Muscle layer of duodenum (tissue), 2 donors: ENCODE measurements around the gene BCL2.

Experiments
- H3K27ac ChIP-seq: one replicate; pipeline ENCODE4 v1.7.0; 2013; ENCODE audit warnings: mild to moderate bottlenecking, low read length
- H3K27me3 ChIP-seq: one replicate; pipeline ENCODE4 v1.7.0; 2013; ENCODE audit warnings: low read depth, mild to moderate bottlenecking, control low read depth, low read length
- H3K36me3 ChIP-seq, 2 donors: one replicate each; pipeline ENCODE4 v1.7.0; 2013; ENCODE audit warnings: low read length in 2 of 2, control low read depth in 1 of 2, mild to moderate bottlenecking in 1 of 2; ENCODE audit not compliant: insufficient read depth in 2 of 2, control insufficient read depth in 1 of 2
- H3K4me1 ChIP-seq, 2 donors: one replicate each; pipeline ENCODE4 v1.7.0; 2013; ENCODE audit warnings: low read length in 2 of 2, mild to moderate bottlenecking in 2 of 2, control low read depth in 1 of 2, moderate library complexity in 1 of 2; ENCODE audit not compliant: insufficient read depth in 2 of 2, control insufficient read depth in 1 of 2
- H3K4me3 ChIP-seq, 2 donors: one replicate each; pipeline ENCODE4 v1.7.0; 2013; ENCODE audit warnings: low read length in 2 of 2, low read depth in 1 of 2, mild to moderate bottlenecking in 1 of 2
- H3K9me3 ChIP-seq, 2 donors: one replicate each; pipeline ENCODE4 v1.7.0; 2013; ENCODE audit warnings: low read length in 2 of 2, control low read depth in 1 of 2, mild to moderate bottlenecking in 1 of 2; ENCODE audit not compliant: control insufficient read depth in 1 of 2
- donor health status: healthy.

The BCL2 gene

DNA sequence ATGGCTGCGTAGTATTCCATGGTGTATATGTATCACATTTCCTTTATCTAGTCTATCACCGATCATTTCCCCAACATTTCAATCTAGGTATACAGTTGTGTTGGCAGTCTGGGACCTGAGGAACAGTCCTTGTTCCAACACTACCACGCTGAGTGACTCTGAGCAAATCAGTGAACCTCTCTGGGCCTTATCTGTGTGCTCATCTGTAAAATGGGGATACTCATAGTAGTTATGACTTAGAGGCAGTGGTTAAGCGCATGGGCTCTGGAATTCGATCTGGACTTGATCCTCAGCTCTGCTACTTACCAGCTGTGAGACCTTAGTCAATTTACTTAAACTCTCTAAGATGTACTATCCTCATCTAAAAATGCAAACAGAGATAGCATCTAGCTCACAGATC lies 85.1 kb downstream of the BCL2 start:
- Histone ChIP-seq H3K9me3 (no peaks in the 10 kb centered on the region), H3K4me1 (peaks cover 12 to 32% of the 10 kb centered on the region in 2 donors), H3K27ac (no peak overlapping the region)

DNA sequence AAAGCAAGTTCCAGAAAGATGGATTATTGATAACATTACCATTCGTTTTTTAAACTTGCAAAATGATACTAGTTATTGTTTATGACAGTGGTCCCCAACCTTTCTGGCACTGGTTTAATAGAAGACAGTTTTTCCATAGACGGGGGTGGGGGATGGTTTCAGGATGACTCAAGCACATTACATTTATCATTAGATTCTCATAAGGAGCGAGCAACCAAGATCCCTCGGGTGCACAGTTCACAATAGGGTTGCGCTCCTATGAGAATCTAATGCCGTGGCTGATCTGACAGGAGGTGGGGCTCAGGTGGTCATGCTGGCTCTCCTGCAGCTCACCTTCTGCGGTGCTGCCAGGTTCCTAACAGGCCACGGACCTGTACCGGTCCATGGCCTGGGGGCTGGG lies 86.2 kb downstream of the BCL2 start:
- Histone ChIP-seq H3K4me1 (peaks cover 11 to 25% of the 10 kb centered on the region in 2 donors), H3K4me3 (no peak overlapping the region), H3K9me3 (no peaks in the 10 kb centered on the region), H3K27me3 (no peaks in the 10 kb centered on the region), H3K27ac (no peak overlapping the region), H3K36me3 (no peaks in the 10 kb centered on the region)

More for the DNA sequence above, 85.1 kb downstream of the BCL2 start:
- H3K36me3 ChIP-seq, result no peaks in the 10 kb centered on the region
- no peak overlapping the region for H3K4me3 ChIP-seq
- H3K27me3 ChIP-seq, result no peaks in the 10 kb centered on the region

DNA sequence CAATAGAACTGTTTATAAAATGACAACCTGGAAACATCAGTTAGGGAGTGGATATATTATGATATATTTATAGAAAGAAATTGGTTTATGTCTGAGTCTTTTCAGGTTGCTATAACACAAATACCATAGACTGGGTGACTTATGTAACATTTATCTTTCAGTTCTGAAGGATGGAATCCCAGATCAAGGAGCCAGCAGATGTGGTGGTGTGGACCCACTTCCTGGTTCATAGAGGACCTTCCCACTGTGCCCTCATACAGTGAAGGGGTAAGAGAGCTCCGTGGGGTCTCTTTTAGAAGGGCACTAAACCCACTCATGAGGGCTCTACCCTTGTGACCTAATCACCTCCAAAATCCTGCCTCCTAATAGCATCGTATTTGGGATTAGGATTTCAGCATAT lies 86.7 kb downstream of the BCL2 start:
- H3K4me1 ChIP-seq, result peaks cover 8 to 22% of the 10 kb centered on the region in 2 donors
- H3K4me3 ChIP-seq, result no peak overlapping the region
- no peak overlapping the region for H3K27ac ChIP-seq

GRCh38 chr18:63229971-63230370 lies 89.6 kb downstream of the BCL2 start:
- Histone ChIP-seq H3K27me3 (no peaks in the 10 kb centered on the region), H3K4me1 (peaks cover 4 to 8% of the 10 kb centered on the region in 2 donors), H3K27ac (no peak overlapping the region), H3K36me3 (no peaks in the 10 kb centered on the region), H3K4me3 (no peak overlapping the region), H3K9me3 (peaks cover 0 to 3% of the 10 kb centered on the region in 2 donors)

More for the DNA sequence above, 86.7 kb downstream of the BCL2 start:
- no peaks in the 10 kb centered on the region for H3K36me3 ChIP-seq
- H3K27me3 ChIP-seq, result no peaks in the 10 kb centered on the region
- no peaks in the 10 kb centered on the region for H3K9me3 ChIP-seq

DNA sequence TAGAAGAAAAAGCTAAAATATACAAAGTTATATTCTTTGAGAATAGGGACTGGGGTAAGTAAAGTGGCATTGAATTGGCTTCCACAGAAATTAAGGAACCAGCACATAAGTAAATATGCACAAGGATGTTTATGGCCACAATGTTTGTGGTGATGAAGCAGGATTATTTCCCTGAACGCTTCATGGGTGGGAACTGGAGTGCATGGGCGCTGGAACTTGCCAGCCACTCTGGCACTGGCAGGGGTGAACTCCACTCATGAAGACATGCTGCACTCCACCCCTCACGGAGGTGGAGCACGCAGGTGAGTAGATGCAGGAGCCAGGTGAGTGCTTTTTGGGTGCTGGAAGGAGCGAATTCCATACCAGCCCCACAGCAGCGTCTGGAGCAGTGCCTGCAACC lies 94.1 kb downstream of the BCL2 start:
- Histone ChIP-seq H3K4me1 (peaks cover 0 to 7% of the 10 kb centered on the region in 2 donors), H3K27ac (no peak overlapping the region), H3K4me3 (no peak overlapping the region), H3K27me3 (no peaks in the 10 kb centered on the region), H3K36me3 (no peaks in the 10 kb centered on the region), H3K9me3 (peaks cover 0 to 3% of the 10 kb centered on the region in 2 donors)

GRCh38 chr18:63224630-63225029 lies 94.9 kb downstream of the BCL2 start:
- no peaks in the 10 kb centered on the region for H3K27me3 ChIP-seq
- H3K4me1 ChIP-seq, result peaks cover 0 to 4% of the 10 kb centered on the region in 2 donors
- H3K36me3 ChIP-seq, result no peaks in the 10 kb centered on the region
- H3K27ac ChIP-seq, result no peak overlapping the region
- H3K4me3 ChIP-seq, result no peak overlapping the region
- H3K9me3 ChIP-seq, result peaks cover 0 to 3% of the 10 kb centered on the region in 2 donors

DNA sequence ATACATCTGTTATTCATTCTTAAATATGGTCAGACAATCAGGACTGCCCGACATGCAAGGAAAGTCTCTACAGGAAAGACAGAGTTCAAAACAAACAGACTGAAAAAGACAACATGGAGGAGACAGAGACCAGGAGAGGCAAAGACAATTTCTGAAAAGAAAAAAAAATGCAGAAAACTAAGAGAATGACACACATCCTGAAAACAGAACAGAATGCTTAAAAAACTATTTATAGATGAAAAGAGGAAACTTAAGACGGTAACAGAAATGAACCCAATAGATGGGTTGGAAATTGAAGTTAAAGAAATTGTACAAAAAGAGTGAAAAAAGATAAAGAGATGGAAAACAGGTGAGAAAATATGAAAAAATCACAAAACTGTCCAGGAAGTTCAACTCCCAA lies 95.7 kb downstream of the BCL2 start:
- no peaks in the 10 kb centered on the region for H3K36me3 ChIP-seq
- H3K27ac ChIP-seq, result no peak overlapping the region
- H3K4me3 ChIP-seq, result no peak overlapping the region
- H3K9me3 ChIP-seq, result peaks cover 0 to 3% of the 10 kb centered on the region in 2 donors
- H3K4me1 ChIP-seq, result no peaks in the 10 kb centered on the region
- H3K27me3 ChIP-seq, result no peaks in the 10 kb centered on the region

DNA sequence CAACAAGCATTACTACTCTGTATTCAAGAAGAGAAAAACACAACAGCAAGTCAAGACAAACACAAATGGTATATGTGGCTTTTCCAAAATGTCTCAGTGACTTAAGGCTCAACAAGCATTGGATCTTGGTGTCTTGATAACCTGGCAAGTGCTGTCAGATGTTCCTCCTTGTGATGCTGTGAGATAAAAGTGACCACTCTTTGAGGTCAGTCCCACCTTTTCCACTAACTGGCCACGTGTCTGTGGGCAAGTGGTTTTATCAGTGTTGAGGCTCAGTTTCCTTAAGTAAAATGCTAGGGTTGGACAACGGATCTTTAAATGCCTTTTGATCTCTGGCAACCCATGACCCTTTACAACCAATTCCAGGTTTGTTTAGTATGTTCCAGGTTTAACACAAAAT lies 98.7 kb downstream of the BCL2 start:
- H3K27ac ChIP-seq, result no peak overlapping the region
- H3K9me3 ChIP-seq, result no peaks in the 10 kb centered on the region
- peaks cover 0 to 8% of the 10 kb centered on the region in 2 donors for H3K4me1 ChIP-seq
- no peaks in the 10 kb centered on the region for H3K27me3 ChIP-seq
- H3K36me3 ChIP-seq, result no peaks in the 10 kb centered on the region
- H3K4me3 ChIP-seq, result no peak overlapping the region

DNA sequence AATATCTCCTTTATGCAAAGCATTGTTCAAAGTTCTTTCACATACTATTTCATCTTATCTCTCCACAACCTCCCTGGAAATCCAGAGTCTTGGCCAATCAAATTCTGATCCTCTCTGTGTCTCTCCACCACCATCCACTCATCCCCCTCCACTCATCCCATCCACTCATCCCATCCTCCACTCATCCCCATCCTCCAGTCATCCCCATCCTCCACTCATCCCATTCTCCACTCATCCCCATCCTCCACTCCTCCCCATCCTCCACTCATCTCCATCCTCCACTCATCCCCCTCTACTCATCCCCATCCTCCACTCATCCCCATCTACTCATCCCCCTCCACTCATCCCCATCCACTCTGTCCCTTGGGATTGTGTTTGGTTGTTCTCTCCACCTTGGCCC lies 101.1 kb downstream of the BCL2 start:
- Histone ChIP-seq H3K27ac (no peak overlapping the region), H3K27me3 (no peaks in the 10 kb centered on the region), H3K4me1 (peaks cover 0 to 8% of the 10 kb centered on the region in 2 donors), H3K9me3 (no peaks in the 10 kb centered on the region), H3K4me3 (no peak overlapping the region), H3K36me3 (no peaks in the 10 kb centered on the region)

DNA sequence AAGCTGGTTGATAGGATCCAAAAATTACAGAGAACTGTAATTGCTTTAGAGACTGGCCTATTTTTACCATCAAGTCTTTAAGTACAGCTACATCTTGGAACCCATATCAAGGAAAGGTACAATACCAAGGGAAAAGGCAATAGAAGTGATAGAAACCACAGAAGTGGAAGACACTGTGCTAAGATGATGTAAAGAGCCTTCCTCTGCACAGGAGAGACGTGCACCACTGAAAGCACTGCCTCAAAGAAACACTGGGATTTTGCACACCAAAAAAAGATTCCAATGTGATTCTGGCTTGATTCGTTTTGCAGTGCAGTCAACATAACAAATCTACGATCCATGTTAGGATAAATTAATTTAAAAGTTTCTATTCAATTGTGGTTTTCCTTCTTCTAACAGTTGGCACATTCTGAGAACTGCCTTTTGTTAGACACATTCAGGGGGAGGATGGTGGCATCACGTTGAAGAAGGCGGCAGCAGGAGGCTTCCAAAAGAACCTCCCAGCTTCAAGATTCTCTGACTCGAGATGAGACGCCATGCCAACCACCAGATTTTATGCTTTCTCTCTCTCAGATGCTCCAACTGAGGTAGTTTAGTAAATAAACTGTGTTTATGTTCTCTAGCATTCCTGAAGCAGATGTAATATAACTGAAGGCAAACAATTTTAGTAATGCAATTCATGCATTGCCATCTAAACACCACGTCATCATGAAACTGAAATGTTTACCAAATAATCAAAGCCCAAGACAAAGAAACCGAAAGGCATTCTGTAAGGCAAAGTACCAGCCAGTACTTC lies 102.9 kb downstream of the BCL2 start:
- H3K27me3 ChIP-seq, result no peaks in the 10 kb centered on the region
- H3K36me3 ChIP-seq, result no peaks in the 10 kb centered on the region
- H3K9me3 ChIP-seq, result no peaks in the 10 kb centered on the region
- H3K4me3 ChIP-seq, result peak overlapping the region in 1 of 2 donors; percentile 18
- H3K4me1 ChIP-seq, result peaks cover 0 to 8% of the 10 kb centered on the region in 2 donors
- no peak overlapping the region for H3K27ac ChIP-seq

DNA sequence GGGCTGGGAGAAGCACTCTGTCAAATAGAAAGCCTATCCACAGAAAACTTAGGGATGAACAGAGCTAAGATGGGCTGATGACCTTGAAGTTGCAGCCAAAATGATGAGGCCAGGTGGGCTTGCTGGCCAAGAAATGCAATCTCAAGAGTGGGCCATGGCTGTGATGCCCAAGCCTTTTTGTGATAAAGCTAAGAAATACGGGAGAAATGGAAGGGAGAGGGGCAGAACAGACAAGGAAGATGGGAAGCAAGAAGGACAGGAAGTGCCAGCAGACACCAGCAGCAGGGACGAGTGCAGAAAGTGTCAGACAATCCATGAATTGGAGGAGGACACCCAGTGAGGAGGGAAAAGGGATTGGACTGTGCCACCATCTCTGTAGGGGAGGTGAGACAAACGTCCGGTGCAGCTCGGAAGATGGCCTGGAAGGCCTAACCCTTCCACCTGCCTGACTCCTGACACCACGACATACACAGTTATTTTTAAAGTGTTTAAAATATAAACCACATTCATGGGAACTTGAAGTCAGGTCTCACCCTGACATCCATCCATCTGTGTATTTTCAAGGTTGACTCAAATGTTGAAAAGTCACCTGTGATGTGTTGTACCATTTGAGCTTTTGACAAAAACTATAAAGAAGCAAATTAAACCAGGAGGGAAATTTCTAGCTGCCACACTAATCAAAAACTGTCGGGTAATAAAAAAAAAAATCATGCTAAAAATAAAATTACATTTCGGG lies 105.5 kb downstream of the BCL2 start:
- Histone ChIP-seq H3K36me3 (no peaks in the 10 kb centered on the region), H3K4me1 (peaks cover 0 to 8% of the 10 kb centered on the region in 2 donors), H3K27me3 (no peaks in the 10 kb centered on the region), H3K27ac (no peak overlapping the region), H3K4me3 (no peak overlapping the region), H3K9me3 (no peaks in the 10 kb centered on the region)
